ENCODE results near the gene MAP2K4. TPM values are rescaled to one million over a fixed set of nuclear protein-coding genes. Genes with fewer than 3 reads are reported as not detected.
A peak's percentile ranks its signal among the peaks of the same experiment; 100 is the strongest.

Gene MAP2K4
- total RNA-seq, 2 donors from 2014 or later = 49.0 to 54.6 TPM

DNA sequence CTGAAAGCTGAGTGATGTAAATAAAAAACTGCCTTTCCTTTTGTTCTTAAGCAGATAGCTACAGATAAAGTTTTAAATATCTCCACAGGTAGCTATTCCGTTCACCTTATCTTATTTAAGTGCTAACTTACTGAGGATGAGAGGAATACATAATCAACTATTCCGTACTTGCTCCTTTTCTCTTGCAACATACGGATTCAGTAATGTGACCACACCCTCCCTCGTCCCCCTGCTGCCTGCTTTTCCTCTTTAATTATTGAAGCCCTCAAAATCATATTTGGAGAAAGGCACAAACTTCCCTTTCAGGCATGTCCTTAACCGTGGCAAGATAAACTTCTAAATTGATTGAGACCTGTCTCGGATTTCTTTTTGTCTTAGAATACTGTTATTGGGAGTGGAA, 101.4 kb downstream of the MAP2K4 start:
- Histone ChIP-seq H3K9ac (ENCODE audit: extremely low read depth, low read length, poor library complexity, severe bottlenecking) (no peak overlapping the region), H3K36me3 (ENCODE audit: control insufficient read depth, insufficient read depth, low read length) (peaks cover 50% of the 10 kb centered on the region), H3K9me3 (ENCODE audit: control insufficient read depth, low read length) (peaks cover 21% of the 10 kb centered on the region), H3K27ac (ENCODE audit: low read depth, low read length) (no peak overlapping the region), H3K4me1 (ENCODE audit: control insufficient read depth, insufficient read depth, low read length) (no peaks in the 10 kb centered on the region), H3K27me3 (ENCODE audit: control insufficient read depth, insufficient read depth, low read length, poor library complexity, severe bottlenecking) (no peaks in the 10 kb centered on the region), H3K4me3 (ENCODE audit: low read length) (peak overlapping the region; percentile 61)
- DNase-seq = no peak
- Mint-ChIP-seq H3K9me3 (peaks cover 10% of the 10 kb centered on the region), H3K4me3 (peak overlapping the region; percentile 19), H3K27ac (no peak overlapping the region), H3K27me3 (ENCODE audit: insufficient read depth) (no peaks in the 10 kb centered on the region), H3K4me1 (peaks cover 23% of the 10 kb centered on the region), H3K36me3 (ENCODE audit: low read depth) (peaks cover 58% of the 10 kb centered on the region)
- TF ChIP-seq CTCF (conservative IDR thresholded peaks at IDR 0.05) = no peak
- 35 to 69% methylated on average over 2 to 6 of the region's 6 CpGs for WGBS, 2 experiments (ENCODE audit: insufficient coverage in 1 of 2, insufficient read length in 1 of 2)

DNA sequence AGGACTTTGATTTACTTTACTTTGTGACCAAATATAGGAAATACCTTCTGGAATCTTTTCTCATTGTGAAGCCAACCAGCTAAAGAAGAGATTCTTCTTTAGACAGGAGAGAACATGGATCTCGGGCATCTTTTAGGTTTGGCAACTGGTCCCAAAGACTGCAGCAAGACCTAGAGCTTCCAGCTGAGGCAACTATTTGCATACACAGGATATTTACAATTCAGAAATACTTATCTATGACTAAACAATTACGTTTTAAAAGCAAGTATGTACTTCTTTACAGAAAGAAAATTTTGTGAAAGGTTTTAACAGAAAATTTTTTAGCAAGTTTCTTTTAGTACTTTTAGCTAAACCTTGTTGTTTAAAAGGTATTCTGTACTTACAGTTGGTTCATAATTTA, 106.5 kb downstream of the MAP2K4 start:
- no peak overlapping the region for H3K4me3 ChIP-seq (ENCODE audit: low read length)
- peaks cover 70% of the 10 kb centered on the region for H3K36me3 ChIP-seq (ENCODE audit: control insufficient read depth, insufficient read depth, low read length)
- no peak overlapping the region for H3K4me3 Mint-ChIP-seq
- no peak overlapping the region for H3K27ac Mint-ChIP-seq
- H3K36me3 Mint-ChIP-seq (ENCODE audit: low read depth) = peaks cover 73% of the 10 kb centered on the region
- no peak overlapping the region for H3K27ac ChIP-seq (ENCODE audit: low read depth, low read length)
- H3K9me3 Mint-ChIP-seq = peaks cover 10% of the 10 kb centered on the region
- H3K9me3 ChIP-seq (ENCODE audit: control insufficient read depth, low read length) = peaks cover 21% of the 10 kb centered on the region
- no peak overlapping the region for H3K9ac ChIP-seq (ENCODE audit: extremely low read depth, low read length, poor library complexity, severe bottlenecking)
- WGBS, 2 experiments (ENCODE audit: insufficient coverage in 1 of 2, insufficient read length in 1 of 2) = 86 to 89% methylated on average over 1 to 2 of the region's 2 CpGs
- no peak for TF ChIP-seq CTCF (conservative IDR thresholded peaks at IDR 0.05)
- H3K4me1 Mint-ChIP-seq = peaks cover 12% of the 10 kb centered on the region
- no peaks in the 10 kb centered on the region for H3K4me1 ChIP-seq (ENCODE audit: control insufficient read depth, insufficient read depth, low read length)
- H3K27me3 Mint-ChIP-seq (ENCODE audit: insufficient read depth) = no peaks in the 10 kb centered on the region
- no peaks in the 10 kb centered on the region for H3K27me3 ChIP-seq (ENCODE audit: control insufficient read depth, insufficient read depth, low read length, poor library complexity, severe bottlenecking)
- DNase-seq = no peak

GRCh38 chr17:12127667-12128066, 107.0 kb downstream of the MAP2K4 start:
- Histone ChIP-seq H3K4me1 (ENCODE audit: control insufficient read depth, insufficient read depth, low read length) (no peaks in the 10 kb centered on the region), H3K27ac (ENCODE audit: low read depth, low read length) (no peak overlapping the region), H3K36me3 (ENCODE audit: control insufficient read depth, insufficient read depth, low read length) (peaks cover 74% of the 10 kb centered on the region), H3K4me3 (ENCODE audit: low read length) (no peak overlapping the region), H3K9ac (ENCODE audit: extremely low read depth, low read length, poor library complexity, severe bottlenecking) (no peak overlapping the region), H3K27me3 (ENCODE audit: control insufficient read depth, insufficient read depth, low read length, poor library complexity, severe bottlenecking) (no peaks in the 10 kb centered on the region), H3K9me3 (ENCODE audit: control insufficient read depth, low read length) (peaks cover 21% of the 10 kb centered on the region)
- H3K27ac Mint-ChIP-seq = no peak overlapping the region
- H3K27me3 Mint-ChIP-seq (ENCODE audit: insufficient read depth) = no peaks in the 10 kb centered on the region
- H3K4me1 Mint-ChIP-seq = peaks cover 8% of the 10 kb centered on the region
- DNase-seq = no peak
- H3K9me3 Mint-ChIP-seq = peaks cover 10% of the 10 kb centered on the region
- no peak overlapping the region for H3K4me3 Mint-ChIP-seq
- 77 to 100% methylated on average over 1 to 2 of the region's 2 CpGs for WGBS, 2 experiments (ENCODE audit: insufficient coverage in 1 of 2, insufficient read length in 1 of 2)
- no peak for TF ChIP-seq CTCF (conservative IDR thresholded peaks at IDR 0.05)
- peaks cover 78% of the 10 kb centered on the region for H3K36me3 Mint-ChIP-seq (ENCODE audit: low read depth)
